ENCODE data around the gene STAP2.

DNA sequence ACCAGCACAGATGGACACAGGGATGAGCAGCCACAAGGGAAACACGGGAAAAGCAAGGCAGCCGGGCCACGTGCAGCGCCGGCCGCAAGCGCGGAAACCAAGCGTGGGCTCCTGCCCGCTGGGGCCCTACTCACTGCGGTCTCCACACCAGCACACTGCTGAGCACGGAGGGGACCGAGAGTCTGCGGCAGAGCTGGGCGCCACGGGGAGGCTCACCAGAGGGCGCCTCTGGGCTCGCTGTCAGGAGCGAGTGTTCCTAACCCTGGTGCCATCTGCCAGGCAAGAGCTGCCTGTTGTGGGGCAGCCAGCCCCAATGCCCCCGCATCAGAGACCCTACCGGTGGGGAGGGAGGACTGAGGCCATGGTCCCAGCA lies 31.2 kb upstream of the STAP2 start:
- TF ChIP-seq, protein P1, sequence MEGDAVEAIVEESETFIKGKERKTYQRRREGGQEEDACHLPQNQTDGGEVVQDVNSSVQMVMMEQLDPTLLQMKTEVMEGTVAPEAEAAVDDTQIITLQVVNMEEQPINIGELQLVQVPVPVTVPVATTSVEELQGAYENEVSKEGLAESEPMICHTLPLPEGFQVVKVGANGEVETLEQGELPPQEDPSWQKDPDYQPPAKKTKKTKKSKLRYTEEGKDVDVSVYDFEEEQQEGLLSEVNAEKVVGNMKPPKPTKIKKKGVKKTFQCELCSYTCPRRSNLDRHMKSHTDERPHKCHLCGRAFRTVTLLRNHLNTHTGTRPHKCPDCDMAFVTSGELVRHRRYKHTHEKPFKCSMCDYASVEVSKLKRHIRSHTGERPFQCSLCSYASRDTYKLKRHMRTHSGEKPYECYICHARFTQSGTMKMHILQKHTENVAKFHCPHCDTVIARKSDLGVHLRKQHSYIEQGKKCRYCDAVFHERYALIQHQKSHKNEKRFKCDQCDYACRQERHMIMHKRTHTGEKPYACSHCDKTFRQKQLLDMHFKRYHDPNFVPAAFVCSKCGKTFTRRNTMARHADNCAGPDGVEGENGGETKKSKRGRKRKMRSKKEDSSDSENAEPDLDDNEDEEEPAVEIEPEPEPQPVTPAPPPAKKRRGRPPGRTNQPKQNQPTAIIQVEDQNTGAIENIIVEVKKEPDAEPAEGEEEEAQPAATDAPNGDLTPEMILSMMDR (IDR thresholded peaks at IDR 0.05; ENCODE audit: extremely low read depth in 1 of 2, insufficient read depth in 1 of 2, low read depth in 1 of 2, low read length in 2 of 2) = peak; percentile 40 to 81
- TF ChIP-seq POLR2A (IDR thresholded peaks at IDR 0.05; ENCODE audit: low read depth, low read length) = no peak
